ENCODE data around the gene OR8B12. TPM values are rescaled to one million over a fixed set of nuclear protein-coding genes. Genes with fewer than 3 reads are reported as not detected.

The OR8B12 gene
- not detected in 2 replicates for total RNA-seq

GRCh38 chr11:124543554-124543953, at the start of gene OR8B12:
TSS of gene OR8B12 (minus strand) at chr11:124543654. CDS start at chr11:124543654, 0 bp downstream.

DNA sequence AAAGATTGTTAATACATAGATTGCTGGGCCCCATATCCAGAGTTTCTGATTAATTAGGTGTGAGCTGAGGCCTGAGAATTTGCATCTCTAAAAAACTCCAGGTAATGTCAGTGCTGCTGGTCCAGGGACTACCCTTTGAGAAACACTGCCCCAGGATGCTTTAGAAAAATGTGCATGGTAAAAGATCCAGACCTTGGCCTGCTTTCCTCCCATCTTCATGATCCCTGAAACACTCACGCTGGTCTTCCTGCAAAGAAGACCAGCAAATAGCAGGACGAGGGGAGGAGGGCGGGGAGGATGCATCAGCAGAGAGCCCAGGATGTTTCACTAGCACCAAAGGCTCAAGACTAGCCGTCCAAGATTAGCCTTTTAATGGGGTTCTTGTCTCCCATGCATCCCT, 26.2 kb upstream of the OR8B12 start, which contains the start of gene OR8A1:
TSS of gene OR8A1 (plus strand) at position 301 of the 400 bp plus-strand sequence. CDS start 123 bp downstream, outside the sequence.

Small RNAs within 50 kb of the gene (small RNA-seq; reads per million reads assigned to genes)
- gene OR8A3P, result not detected

Other genes starting within 250 kb of the OR8B12 start
- not detected in 2 replicates for gene OR8D1, start 229.7 kb downstream of the OR8B12 start, total RNA-seq
- not detected in 2 replicates for gene OR8D2, start 223.5 kb downstream of the OR8B12 start, total RNA-seq
- gene OR8B2, start 159.2 kb downstream of the OR8B12 start, total RNA-seq, result not detected in 2 replicates
- not detected in 2 replicates for gene OR8B3, start 144.6 kb downstream of the OR8B12 start, total RNA-seq
- not detected in 2 replicates for gene OR8B4, start 118.8 kb downstream of the OR8B12 start, total RNA-seq
- gene OR8B8, start 98.0 kb downstream of the OR8B12 start, total RNA-seq, result not detected in 2 replicates
- not detected in 2 replicates for gene OR8A1, start 26.3 kb upstream of the OR8B12 start, total RNA-seq
- not detected in 2 replicates for gene PANX3, start 67.8 kb upstream of the OR8B12 start, total RNA-seq
- gene TBRG1, start 79.2 kb upstream of the OR8B12 start, total RNA-seq, result 21.7 TPM in 2 replicates
- gene SIAE, start 130.1 kb upstream of the OR8B12 start, total RNA-seq, result 18.2 and 20.4 TPM in 2 replicates
- 10.4 and 10.6 TPM in 2 replicates for gene SPA17, start 130.2 kb upstream of the OR8B12 start, total RNA-seq
- 8.2 and 10.9 TPM in 2 replicates for gene NRGN, start 196.3 kb upstream of the OR8B12 start, total RNA-seq
- gene VSIG2, start 208.6 kb upstream of the OR8B12 start, total RNA-seq, result 0.27 and 0.43 TPM in 2 replicates
- gene ESAM, start 218.6 kb upstream of the OR8B12 start, total RNA-seq, result 136 and 154 TPM in 2 replicates

Measured in thoracic aorta endothelial cell (primary cell).